T-helper 17 cell (primary cell): ENCODE results near the gene RRM2. TPM values are rescaled to one million over a fixed set of nuclear protein-coding genes. Genes with fewer than 3 reads are reported as not detected.
"Not testable (repeated sequence)": the region's sequence is repeated elsewhere in the genome, so short reads cannot be mapped to it uniquely, and the experiment has no call there.

ENCODE experiments used
- ATAC-seq: fragments of 150-1000 bp; cut with Tn5 transposase; 2 replicates; pipeline ENCODE4 v1.10.0; 2021; ENCODE audit warnings: mild to moderate bottlenecking, moderate library complexity
- DNase-seq, 3 donors: peaks; one replicate each; pipeline versions ENCODE4 v3.0.0 to v3.0.0-alpha.2; 2020 to 2021
- H3K9me3 ChIP-seq: one replicate; pipeline ENCODE4 v1.7.0; 2013; ENCODE audit warnings: low read length, mild to moderate bottlenecking; ENCODE audit not compliant: control insufficient read depth, poor library complexity, severe bottlenecking
- H3K27ac Mint-ChIP-seq: one replicate; pipeline ENCODE4 v1.8.0; 2022; ENCODE audit warnings: mild to moderate bottlenecking, moderate library complexity, mixed read lengths
- H3K27me3 Mint-ChIP-seq: one replicate; pipeline ENCODE4 v1.8.0; 2022; ENCODE audit warnings: mixed read lengths
- H3K36me3 Mint-ChIP-seq: one replicate; pipeline ENCODE4 v1.8.0; 2022; ENCODE audit warnings: low read depth, mixed read lengths
- H3K4me1 Mint-ChIP-seq: one replicate; pipeline ENCODE4 v1.8.0; 2022; ENCODE audit warnings: mild to moderate bottlenecking, mixed read lengths
- H3K4me3 Mint-ChIP-seq: one replicate; pipeline ENCODE4 v1.8.0; 2022; ENCODE audit warnings: mild to moderate bottlenecking, moderate library complexity, mixed read lengths
- total RNA-seq, 4 donors: library from RNA in 2 of 4; stranded (reverse) in 2 of 4; gene quantifications; one replicate each; pipeline ENCODE4 v1.2.3 and lab custom pipeline; 2022 to 2026

Gene RRM2
- total RNA-seq, 2 donors from 2014 or later: 0.32 to 1.7 TPM

- ATAC-seq (no peak), DNase-seq (no peak)
- Mint-ChIP-seq H3K27ac (no peak overlapping the region), H3K4me1 (peaks cover 13% of the 10 kb centered on the region), H3K36me3 (peaks cover 4% of the 10 kb centered on the region), H3K27me3 (peaks cover 67% of the 10 kb centered on the region), H3K4me3 (no peak overlapping the region)
- H3K9me3 ChIP-seq: no peaks in the 10 kb centered on the region
These were observed 38.8 kb upstream of the RRM2 start for GRCh38 chr2:10083692-10084211.

- Mint-ChIP-seq H3K4me1 (peaks cover 9% of the 10 kb centered on the region), H3K27me3 (peaks cover 67% of the 10 kb centered on the region), H3K36me3 (peaks cover 4% of the 10 kb centered on the region), H3K27ac (no peak overlapping the region), H3K4me3 (no peak overlapping the region)
- DNase-seq: no peak
- H3K9me3 ChIP-seq: no peaks in the 10 kb centered on the region
- ATAC-seq: no peak
These were observed 38.2 kb upstream of the RRM2 start for GRCh38 chr2:10084223-10084865.

- H3K27me3 Mint-ChIP-seq: peaks cover 75% of the 10 kb centered on the region
- ATAC-seq: no peak
- no peak overlapping the region for H3K27ac Mint-ChIP-seq
- no peaks in the 10 kb centered on the region for H3K9me3 ChIP-seq
- peaks cover 4% of the 10 kb centered on the region for H3K36me3 Mint-ChIP-seq
- no peak for DNase-seq
- H3K4me3 Mint-ChIP-seq: no peak overlapping the region
- H3K4me1 Mint-ChIP-seq: peaks cover 9% of the 10 kb centered on the region
These were observed 37.4 kb upstream of the RRM2 start for GRCh38 chr2:10085043-10085667.

GRCh38 chr2:10085668-10086059, 36.9 kb upstream of the RRM2 start:
- H3K36me3 Mint-ChIP-seq: peaks cover 4% of the 10 kb centered on the region
- no peak overlapping the region for H3K4me3 Mint-ChIP-seq
- ATAC-seq (no peak), DNase-seq (no peak)
- peaks cover 9% of the 10 kb centered on the region for H3K4me1 Mint-ChIP-seq
- peaks cover 80% of the 10 kb centered on the region for H3K27me3 Mint-ChIP-seq
- H3K9me3 ChIP-seq: no peaks in the 10 kb centered on the region
- H3K27ac Mint-ChIP-seq: no peak overlapping the region

- peaks cover 4% of the 10 kb centered on the region for H3K36me3 Mint-ChIP-seq
- H3K27me3 Mint-ChIP-seq: peaks cover 76% of the 10 kb centered on the region
- ATAC-seq (no peak), DNase-seq (no peak)
- no peak overlapping the region for H3K27ac Mint-ChIP-seq
- peaks cover 10% of the 10 kb centered on the region for H3K4me1 Mint-ChIP-seq
- no peak overlapping the region for H3K4me3 Mint-ChIP-seq
- no peaks in the 10 kb centered on the region for H3K9me3 ChIP-seq
These were observed 35.6 kb upstream of the RRM2 start for GRCh38 chr2:10086950-10087349.

GRCh38 chr2:10087360-10087759, 35.2 kb upstream of the RRM2 start:
- Mint-ChIP-seq H3K27me3 (peaks cover 78% of the 10 kb centered on the region), H3K27ac (no peak overlapping the region), H3K4me1 (peaks cover 10% of the 10 kb centered on the region), H3K4me3 (no peak overlapping the region), H3K36me3 (peaks cover 4% of the 10 kb centered on the region)
- DNase-seq (no peak), ATAC-seq (no peak)
- H3K9me3 ChIP-seq: no peaks in the 10 kb centered on the region

- no peaks in the 10 kb centered on the region for H3K9me3 ChIP-seq
- H3K36me3 Mint-ChIP-seq: peaks cover 4% of the 10 kb centered on the region
- H3K4me1 Mint-ChIP-seq: peaks cover 4% of the 10 kb centered on the region
- no peak overlapping the region for H3K4me3 Mint-ChIP-seq
- peaks cover 79% of the 10 kb centered on the region for H3K27me3 Mint-ChIP-seq
- ATAC-seq (no peak), DNase-seq (no peak)
- no peak overlapping the region for H3K27ac Mint-ChIP-seq
These were observed 32.9 kb upstream of the RRM2 start for GRCh38 chr2:10089565-10090190.

- DNase-seq: no peak
- peaks cover 4% of the 10 kb centered on the region for H3K4me1 Mint-ChIP-seq
- peaks cover 75% of the 10 kb centered on the region for H3K27me3 Mint-ChIP-seq
- ATAC-seq: peak; percentile 39
- no peaks in the 10 kb centered on the region for H3K9me3 ChIP-seq
- peak overlapping the region; percentile 71 for H3K4me3 Mint-ChIP-seq
- peaks cover 4% of the 10 kb centered on the region for H3K36me3 Mint-ChIP-seq
- H3K27ac Mint-ChIP-seq: no peak overlapping the region
These were observed 31.2 kb upstream of the RRM2 start for GRCh38 chr2:10091182-10091888.

- not testable (repeated sequence) for H3K9me3 ChIP-seq, ATAC-seq, H3K4me1 Mint-ChIP-seq, H3K27ac Mint-ChIP-seq, H3K36me3 Mint-ChIP-seq, DNase-seq
- Mint-ChIP-seq H3K4me3 (peak overlapping the region; percentile 26), H3K27me3 (peaks cover 69% of the 10 kb centered on the region)
These were observed 30.7 kb upstream of the RRM2 start for GRCh38 chr2:10091889-10092244.

GRCh38 chr2:10094271-10094814, 28.2 kb upstream of the RRM2 start:
- Mint-ChIP-seq H3K4me3 (no peak overlapping the region), H3K36me3 (no peaks in the 10 kb centered on the region), H3K27ac (peak overlapping the region; percentile 57), H3K27me3 (peaks cover 67% of the 10 kb centered on the region), H3K4me1 (peaks cover 6% of the 10 kb centered on the region)
- DNase-seq: no peak
- H3K9me3 ChIP-seq: no peaks in the 10 kb centered on the region
- ATAC-seq: no peak

- DNase-seq: no peak
- Mint-ChIP-seq H3K4me1 (peaks cover 6% of the 10 kb centered on the region), H3K27ac (no peak overlapping the region), H3K4me3 (no peak overlapping the region), H3K36me3 (no peaks in the 10 kb centered on the region), H3K27me3 (peaks cover 58% of the 10 kb centered on the region)
- H3K9me3 ChIP-seq: no peaks in the 10 kb centered on the region
- ATAC-seq: no peak
These were observed 27.4 kb upstream of the RRM2 start for GRCh38 chr2:10095175-10095574.

GRCh38 chr2:10096641-10097040, 25.9 kb upstream of the RRM2 start:
- no peak overlapping the region for H3K4me3 Mint-ChIP-seq
- DNase-seq (no peak), ATAC-seq (no peak)
- H3K27me3 Mint-ChIP-seq: peaks cover 53% of the 10 kb centered on the region
- no peaks in the 10 kb centered on the region for H3K9me3 ChIP-seq
- H3K27ac Mint-ChIP-seq: no peak overlapping the region
- no peaks in the 10 kb centered on the region for H3K36me3 Mint-ChIP-seq
- H3K4me1 Mint-ChIP-seq: peaks cover 2% of the 10 kb centered on the region
